Transverse colon (tissue), 4 donors: Measurements from ENCODE around the gene GPR107. TPM values are rescaled to one million over a fixed set of nuclear protein-coding genes. Genes with fewer than 3 reads are reported as not detected.
A peak's percentile ranks its signal among the peaks of the same experiment; 100 is the strongest.

Experiments
- DNase-seq: peaks from one replicate; pipeline ENCODE4 v3.0.0-alpha.2; 2019
- H3K27ac ChIP-seq, 4 donors: fragments of 200-600 bp; sonication (generic); 2 replicates each; pipeline ENCODE4 v1.5.1; 2016 to 2018; ENCODE audit warnings: inconsistent platforms in 4 of 4
- H3K27me3 ChIP-seq: fragments of 200-600 bp; sonication (generic); 2 replicates; pipeline ENCODE4 v1.5.1; 2017; ENCODE audit warnings: inconsistent platforms
- H3K36me3 ChIP-seq, 4 donors: fragments of 200-600 bp; sonication (generic); 2 replicates each; pipeline ENCODE4 v1.5.1; 2017 to 2019; ENCODE audit warnings: inconsistent platforms in 4 of 4
- H3K4me1 ChIP-seq, 4 donors: fragments of 200-600 bp; sonication (generic); 2 replicates each; pipeline ENCODE4 v1.5.1; 2017 to 2020; ENCODE audit warnings: inconsistent platforms in 4 of 4
- H3K4me3 ChIP-seq, 4 donors: fragments of 200-600 bp; sonication (generic); 1 replicate in 1 of 4; 2 replicates in 3 of 4; pipeline versions ENCODE4 v1.5.1 to v1.6.1; 2017 to 2019; ENCODE audit warnings: inconsistent platforms in 4 of 4
- H3K9me3 ChIP-seq, 2 donors: fragments of 200-600 bp; sonication (generic); 2 replicates each; pipeline ENCODE4 v1.5.1; 2017 to 2019; ENCODE audit warnings: inconsistent platforms in 2 of 2
- CTCF ChIP-seq, 5 experiments: fragments of 200-600 bp in 3 of 5; fragments of 450-650 bp in 2 of 5; sonication (generic) in 3 of 5; IDR thresholded peaks; 1 replicate in 2 of 5; 2 replicates in 3 of 5; pipeline ENCODE4 v1.5.1; 2016 to 2017; ENCODE audit warnings: antibody characterized with exemption in 5 of 5, inconsistent platforms in 3 of 5, mild to moderate bottlenecking in 2 of 5, moderate library complexity in 1 of 5
- EP300 ChIP-seq: sonication (generic); formaldehyde crosslinking; IDR thresholded peaks from one replicate; pipeline ENCODE4 v1.6.1; 2017; ENCODE audit warnings: antibody characterized with exemption, low read depth
- POLR2A ChIP-seq: fragments of 450-650 bp; IDR thresholded peaks from one replicate; pipeline ENCODE4 v1.6.1; 2016; ENCODE audit warnings: antibody characterized with exemption, mild to moderate bottlenecking, moderate library complexity
- POLR2AphosphoS5 ChIP-seq, 3 donors: sonication (generic); formaldehyde crosslinking; IDR thresholded peaks; one replicate each; pipeline ENCODE4 v1.6.1; 2016; ENCODE audit warnings: antibody characterized with exemption in 3 of 3
- WGBS, 2 donors: methylation state at CpG; one replicate each; pipeline ENCODE4 v1.1.5; 2018; ENCODE audit warnings: low coverage in 1 of 2; 5-methylcytosine and 5-hydroxymethylcytosine counted together
- in situ Hi-C, 4 donors: fragments of 200-750 bp; cut with MboI; loops; one replicate each; pipeline versions ENCODE4 v1.15.0 to v1.15.1; 2017; ENCODE audit warnings: low sequenced_read_pairs in 3 of 4, low pct_ligation_motif_present in 1 of 4, low pct_unique_long_range_greater_than_20kb in 1 of 4
- intact Hi-C: fragments of 100-400 bp; cut with DNase I; formaldehyde crosslinking; loops from one replicate; pipeline ENCODE4 v1.15.1; 2023; ENCODE audit warnings: low total_unique reads
- total RNA-seq, 4 donors: library from RNA; depleted of rRNA; stranded (reverse); fragments of >200 nt; gene quantifications; one replicate each; pipeline ENCODE4 v1.1.0, GENCODE V29; 2016

Gene GPR107
- total RNA-seq, 4 donors from 2014 or later, result 25.7 to 33.7 (median 32.7) TPM

GRCh38 chr9:130043654-130044623, 9.8 kb upstream of the GPR107 start:
- intact Hi-C loops, result loop anchor here (2.0 to 5.0 kb wide), 2 partner anchors 97 to 159 kb away; no protein-coding TSS in a partner anchor
- TF ChIP-seq POLR2AphosphoS5 (IDR thresholded peaks at IDR 0.05), result no peak
- peak in 4 of 5 experiments; percentile 2 to 16 (median 12) for TF ChIP-seq CTCF (IDR thresholded peaks at IDR 0.05)
- Histone ChIP-seq H3K9me3 (no peaks in the 10 kb centered on the region), H3K36me3 (no peaks in the 10 kb centered on the region), H3K27me3 (no peaks in the 10 kb centered on the region), H3K4me1 (peaks cover 17 to 47% (median 28%) of the 10 kb centered on the region in 4 donors), H3K27ac (peak overlapping the region; percentile 92 to 100 (median 97)), H3K4me3 (peak overlapping the region; percentile 49 to 99 (median 74))
- 28 to 58% methylated on average over 6 to 37 of the region's 37 CpGs for WGBS, 2 donors
- in situ Hi-C loops, result loop anchor here in 3 of 4 donors (10.0 to 25.0 kb wide), 2 partner anchors 149 to 157 kb away; no protein-coding TSS in a partner anchor
- DNase-seq, result peak; percentile 54

- 68 to 76% methylated on average over 4 of the region's 4 CpGs for WGBS, 2 donors
- DNase-seq, result no peak
- Histone ChIP-seq H3K4me1 (peaks cover 17 to 37% (median 21%) of the 10 kb centered on the region in 4 donors), H3K9me3 (no peaks in the 10 kb centered on the region), H3K27me3 (no peaks in the 10 kb centered on the region), H3K27ac (peak overlapping the region; percentile 92 to 100 (median 97)), H3K4me3 (no peak overlapping the region), H3K36me3 (no peaks in the 10 kb centered on the region)
- TF ChIP-seq EP300 (no peak), POLR2AphosphoS5 (IDR thresholded peaks at IDR 0.05) (no peak), CTCF (IDR thresholded peaks at IDR 0.05) (no peak), POLR2A (no peak)
- intact Hi-C loops, result loop anchor here (2.0 kb wide), 1 partner anchor 161 kb away; no protein-coding TSS in a partner anchor
- in situ Hi-C loops, result loop anchor here in 3 of 4 donors (10.0 to 25.0 kb wide), 2 partner anchors 151 to 159 kb away; no protein-coding TSS in a partner anchor
Observed at GRCh38 chr9:130045725-130046450, 7.8 kb upstream of the GPR107 start.

GRCh38 chr9:130049431-130050210, 4.1 kb upstream of the GPR107 start:
- Histone ChIP-seq H3K36me3 (no peaks in the 10 kb centered on the region), H3K27ac (no peak overlapping the region), H3K27me3 (no peaks in the 10 kb centered on the region), H3K9me3 (no peaks in the 10 kb centered on the region), H3K4me1 (peaks cover 22 to 42% (median 26%) of the 10 kb centered on the region in 4 donors), H3K4me3 (no peak overlapping the region)
- TF ChIP-seq POLR2A, result no peak
- no peak for TF ChIP-seq EP300
- no peak for TF ChIP-seq POLR2AphosphoS5 (IDR thresholded peaks at IDR 0.05)
- intact Hi-C loops (no loop called here), in situ Hi-C loops (loop anchor here in 3 of 4 donors (10.0 to 25.0 kb wide), 2 partner anchors 155 to 162 kb away; no protein-coding TSS in a partner anchor)
- DNase-seq, result no peak
- 84% methylated on average over 10 to 11 of the region's 11 CpGs for WGBS, 2 donors

- intact Hi-C loops (no loop called here), in situ Hi-C loops (no loop called here)
- no peak for TF ChIP-seq POLR2AphosphoS5 (IDR thresholded peaks at IDR 0.05)
- no peak for TF ChIP-seq EP300
- no peak for TF ChIP-seq POLR2A
- no peak for TF ChIP-seq CTCF (IDR thresholded peaks at IDR 0.05)
- no peak for DNase-seq
- Histone ChIP-seq H3K4me3 (no peak overlapping the region), H3K36me3 (no peaks in the 10 kb centered on the region), H3K27me3 (no peaks in the 10 kb centered on the region), H3K27ac (no peak overlapping the region), H3K4me1 (peaks cover 23 to 42% (median 28%) of the 10 kb centered on the region in 4 donors), H3K9me3 (no peaks in the 10 kb centered on the region)
- WGBS, 2 donors, result 97% methylated on average over 3 of the region's 3 CpGs; no CpG with 5 or more reads in 1 of the 2 donors
Observed at GRCh38 chr9:130050462-130050861, 3.2 kb upstream of the GPR107 start.
